Subcutaneous adipose tissue (tissue), 4 donors: ENCODE measurements around the gene DUSP1. TPM values are rescaled to one million over a fixed set of nuclear protein-coding genes. Genes with fewer than 3 reads are reported as not detected.

Source experiments
- total RNA-seq, 4 donors: library from RNA; depleted of rRNA; stranded (reverse); fragments of >200 nt; gene quantifications; one replicate each; pipeline ENCODE4 v1.1.0, GENCODE V29; 2016
- TF ChIP-seq, protein P1 (sequence below): fragments of 450-650 bp; IDR thresholded peaks from one replicate; pipeline ENCODE4 v1.5.1; 2016; ENCODE audit warnings: low read depth, mild to moderate bottlenecking, control low read depth, antibody characterized with exemption, moderate library complexity

The DUSP1 gene
- total RNA-seq, 4 donors from 2014 or later, result 742 to 1,576 (median 1,059) TPM

DNA sequence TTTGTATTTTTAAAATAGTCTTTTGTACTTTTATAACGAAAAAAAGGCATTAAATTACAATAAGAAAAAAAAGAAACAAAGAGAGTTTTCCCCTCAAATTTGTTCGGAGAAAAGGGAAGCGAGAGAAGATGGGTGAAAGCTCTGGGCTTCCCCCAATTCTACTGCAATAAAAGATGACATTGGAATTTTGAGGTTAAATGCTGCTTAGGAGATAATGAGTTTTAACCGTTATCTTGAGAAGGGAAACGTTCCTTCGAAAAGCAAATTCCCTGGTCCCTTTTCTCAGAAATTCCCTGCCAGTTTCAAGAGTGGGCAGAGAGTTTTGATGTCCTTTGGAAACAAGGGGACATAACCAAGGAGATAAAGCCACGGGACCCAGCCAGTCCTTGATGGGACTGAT is 44.6 kb upstream of the DUSP1 start:
- TF ChIP-seq, protein P1, sequence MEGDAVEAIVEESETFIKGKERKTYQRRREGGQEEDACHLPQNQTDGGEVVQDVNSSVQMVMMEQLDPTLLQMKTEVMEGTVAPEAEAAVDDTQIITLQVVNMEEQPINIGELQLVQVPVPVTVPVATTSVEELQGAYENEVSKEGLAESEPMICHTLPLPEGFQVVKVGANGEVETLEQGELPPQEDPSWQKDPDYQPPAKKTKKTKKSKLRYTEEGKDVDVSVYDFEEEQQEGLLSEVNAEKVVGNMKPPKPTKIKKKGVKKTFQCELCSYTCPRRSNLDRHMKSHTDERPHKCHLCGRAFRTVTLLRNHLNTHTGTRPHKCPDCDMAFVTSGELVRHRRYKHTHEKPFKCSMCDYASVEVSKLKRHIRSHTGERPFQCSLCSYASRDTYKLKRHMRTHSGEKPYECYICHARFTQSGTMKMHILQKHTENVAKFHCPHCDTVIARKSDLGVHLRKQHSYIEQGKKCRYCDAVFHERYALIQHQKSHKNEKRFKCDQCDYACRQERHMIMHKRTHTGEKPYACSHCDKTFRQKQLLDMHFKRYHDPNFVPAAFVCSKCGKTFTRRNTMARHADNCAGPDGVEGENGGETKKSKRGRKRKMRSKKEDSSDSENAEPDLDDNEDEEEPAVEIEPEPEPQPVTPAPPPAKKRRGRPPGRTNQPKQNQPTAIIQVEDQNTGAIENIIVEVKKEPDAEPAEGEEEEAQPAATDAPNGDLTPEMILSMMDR, result no peak

DNA sequence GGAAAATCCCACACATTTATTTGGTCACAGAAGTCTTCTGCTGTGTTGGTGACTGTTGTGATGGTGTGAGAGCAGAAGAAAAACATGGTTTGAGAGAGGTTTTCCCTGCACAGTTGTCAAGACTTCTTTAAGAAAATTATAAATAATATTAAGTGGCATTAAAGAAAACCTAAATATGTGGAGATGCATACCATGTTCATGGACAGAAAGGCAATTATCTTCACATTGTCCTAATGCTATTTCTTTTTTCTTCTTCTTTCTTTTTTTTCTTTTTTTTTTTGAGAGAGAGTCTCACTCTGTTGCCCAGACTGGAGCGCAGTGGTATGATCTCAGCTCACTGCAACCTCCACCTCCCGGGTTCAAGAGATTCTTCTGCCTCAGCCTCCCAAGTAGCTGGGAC is 38.8 kb upstream of the DUSP1 start:
- TF ChIP-seq, protein P1, result no peak

DNA sequence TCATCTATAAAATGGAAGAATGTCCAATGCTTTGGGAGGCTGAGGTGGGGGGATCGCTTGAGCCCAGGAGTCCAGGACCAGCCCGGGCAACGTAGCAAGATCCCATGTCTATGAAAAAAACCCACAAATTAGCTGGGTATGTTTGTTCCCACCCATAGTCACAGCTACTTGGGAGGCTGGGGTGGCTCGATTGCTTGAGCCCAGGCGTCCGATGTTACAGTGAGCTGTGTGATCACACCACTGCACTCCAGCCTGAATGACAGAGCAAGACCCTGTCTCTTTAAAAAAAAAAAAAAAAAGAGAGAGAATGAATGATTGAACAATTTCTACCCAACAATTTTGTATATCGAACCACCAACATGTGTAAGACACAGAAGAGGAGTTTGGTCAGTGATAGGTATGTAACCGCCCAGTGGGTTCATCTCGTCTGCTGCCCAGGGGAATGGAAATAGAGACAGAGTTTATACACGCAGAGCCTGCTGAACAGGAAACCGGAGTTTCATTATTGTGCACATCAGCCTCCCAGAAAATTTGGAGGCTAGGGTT is 36.8 kb upstream of the DUSP1 start:
- TF ChIP-seq, protein P1, result no peak

DNA sequence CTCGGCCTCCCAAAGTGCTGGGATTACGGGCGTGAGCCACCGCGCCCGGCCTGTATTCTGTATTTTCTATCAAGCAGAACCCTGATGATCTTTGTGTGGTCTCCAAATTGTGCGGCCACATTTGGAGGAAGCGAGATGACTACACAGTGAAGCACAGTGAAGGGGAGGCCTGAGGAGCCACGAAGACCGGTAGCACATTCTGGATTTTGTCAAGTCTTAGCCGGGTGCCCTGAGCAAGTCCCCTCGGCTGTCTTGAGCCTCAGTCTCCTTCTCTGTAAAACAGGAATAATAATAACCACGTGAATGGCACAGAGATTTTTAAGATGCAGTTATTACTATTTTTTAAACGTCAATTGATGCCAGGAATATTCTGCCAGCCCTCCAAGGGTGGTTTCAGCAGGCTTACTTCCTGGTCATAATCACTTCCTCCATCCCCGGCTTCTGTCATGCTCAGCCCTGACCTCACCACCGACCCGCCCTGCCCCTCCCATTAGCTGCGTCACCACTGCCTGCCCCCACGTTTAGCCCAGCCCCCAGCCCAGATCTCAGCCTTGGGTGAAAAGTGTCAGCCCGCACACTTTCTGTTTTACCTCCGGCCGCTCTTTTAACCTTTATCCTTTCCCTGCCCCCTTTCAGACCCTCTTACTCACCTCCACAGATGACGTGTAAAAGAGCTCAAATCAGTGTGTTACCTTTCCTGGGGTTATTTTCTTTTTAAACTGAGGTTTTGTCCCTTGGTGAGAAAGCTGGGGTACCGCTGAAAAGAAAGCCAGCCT is 36.1 kb upstream of the DUSP1 start:
- TF ChIP-seq, protein P1, result no peak

DNA sequence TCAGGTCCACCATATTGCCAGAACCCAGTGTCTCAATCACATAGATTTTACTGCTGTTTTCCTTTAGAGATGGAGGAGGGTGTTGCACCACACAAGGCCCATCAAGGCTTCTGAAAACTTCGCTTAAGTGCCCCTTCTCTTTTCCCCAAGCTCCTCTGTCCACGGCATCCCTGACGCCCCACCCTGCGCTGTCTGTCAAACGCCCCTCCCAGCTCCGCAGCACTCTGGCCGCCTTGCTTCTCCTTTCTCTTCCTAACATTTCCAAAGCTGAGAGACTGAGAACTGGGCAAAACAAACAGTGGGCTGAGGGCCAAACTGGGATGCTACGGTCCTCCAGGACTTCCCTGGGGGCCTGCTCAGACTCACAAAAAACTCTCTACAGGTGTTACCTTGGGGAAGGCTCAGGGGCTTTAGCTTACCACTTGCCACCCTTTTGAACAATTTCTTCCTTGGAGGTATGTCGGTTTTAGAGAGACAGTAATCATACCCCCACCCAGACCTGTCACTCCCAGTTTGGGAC is 34.8 kb upstream of the DUSP1 start:
- TF ChIP-seq, protein P1, result no peak

DNA sequence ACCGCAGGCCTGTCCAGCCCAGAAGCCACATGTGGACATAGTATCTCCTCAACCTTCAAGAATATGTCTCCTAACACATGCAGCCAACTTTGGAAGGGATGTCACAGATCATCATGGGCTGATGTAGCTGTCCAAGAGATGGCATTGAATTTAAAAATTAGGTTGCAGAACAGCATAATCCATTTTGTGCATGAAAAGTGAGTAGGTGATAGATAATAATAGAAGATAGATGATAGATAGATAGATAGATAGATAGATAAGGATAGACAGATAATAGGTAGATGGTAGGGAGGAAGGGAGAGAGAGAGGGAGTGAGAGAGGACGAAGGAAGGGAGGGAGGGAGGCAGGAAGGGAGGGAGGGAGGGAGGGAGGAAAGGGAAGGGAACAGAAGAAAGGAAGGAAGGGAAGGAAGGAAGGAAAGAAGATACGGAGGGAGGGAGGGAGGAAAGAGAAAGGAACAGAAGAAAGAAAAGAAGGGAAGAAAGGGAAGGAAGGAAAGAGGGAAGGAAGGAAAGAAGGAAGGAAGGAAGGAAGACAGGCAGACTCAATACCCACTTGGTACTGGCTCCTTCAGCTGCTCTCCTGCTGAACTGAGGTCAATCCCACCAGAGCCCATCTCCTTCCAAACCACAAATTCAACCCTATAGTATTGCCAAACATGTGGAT is 34.2 kb upstream of the DUSP1 start:
- TF ChIP-seq, protein P1, result no peak

DNA sequence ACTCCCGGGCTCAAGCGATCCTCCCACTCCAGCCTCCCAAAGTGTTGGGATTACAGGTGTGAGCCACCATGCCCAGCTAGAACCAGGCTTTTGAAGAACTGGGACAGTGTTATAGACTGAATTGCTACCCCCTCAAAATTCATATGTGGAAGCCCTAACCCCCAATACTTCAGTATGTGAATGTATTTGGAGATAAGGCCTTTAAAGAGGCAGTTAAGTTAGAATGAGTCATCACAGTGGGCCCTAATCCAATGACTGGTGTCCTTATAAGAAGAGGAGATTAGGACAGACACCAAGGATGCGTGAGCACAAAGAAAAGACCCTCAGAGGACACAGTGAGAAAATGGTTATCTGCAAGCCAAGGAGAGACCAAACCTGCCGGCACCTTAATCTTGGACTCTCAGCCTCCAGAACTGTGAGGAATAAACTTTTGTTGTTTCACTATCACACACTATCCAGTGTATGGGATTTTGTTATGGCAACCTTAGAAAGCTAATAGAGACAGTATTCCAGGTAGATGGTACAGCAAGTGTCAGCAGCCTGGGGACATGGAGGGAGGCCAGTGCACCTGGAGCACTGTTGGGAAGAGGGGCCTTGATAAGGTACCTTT is 31.7 kb upstream of the DUSP1 start:
- TF ChIP-seq, protein P1, result no peak
